ENCODE data around the gene KLHL33. TPM values are rescaled to one million over a fixed set of nuclear protein-coding genes. Genes with fewer than 3 reads are reported as not detected.

The KLHL33 gene
- total and polyA plus RNA-seq, 2 donors from 2014 or later, result 0.24 to 0.72 TPM

DNA sequence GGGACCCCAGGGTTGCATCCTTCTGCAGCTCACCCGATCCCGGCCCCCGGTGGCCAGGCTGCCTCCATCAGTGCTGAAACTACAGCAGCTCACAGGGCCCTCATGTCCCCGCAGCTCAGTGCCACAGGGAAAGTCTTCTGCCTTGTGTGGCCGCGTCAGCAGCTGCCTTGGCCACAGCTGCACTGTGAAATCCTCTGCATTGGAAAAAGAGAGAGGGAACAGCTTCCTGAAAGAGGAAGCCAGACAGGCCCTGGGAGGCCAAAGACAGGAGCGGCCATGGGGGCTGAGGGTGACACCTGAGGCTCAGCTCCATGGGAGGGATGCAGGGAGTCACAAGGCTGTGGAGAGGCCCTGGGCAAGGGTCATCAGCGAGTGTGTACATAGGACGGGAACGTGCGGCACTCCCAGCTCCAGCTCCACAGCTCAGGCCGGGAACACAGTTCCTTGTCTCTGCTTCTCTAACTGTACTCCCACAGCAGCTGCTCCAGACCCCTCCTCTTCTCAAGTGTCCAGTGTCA lies 59.8 kb downstream of the KLHL33 start:
- Histone ChIP-seq H3K4me3 (ENCODE audit: low read length in 3 of 3) (no peak overlapping the region), H3K9ac (ENCODE audit: low read length in 3 of 3) (no peak overlapping the region), H3K36me3 (ENCODE audit: control insufficient read depth in 2 of 3, insufficient read depth in 3 of 3, low read length in 3 of 3) (peaks cover 3 to 71% (median 57%) of the 10 kb centered on the region in 3 donors), H3K4me1 (ENCODE audit: control insufficient read depth in 2 of 3, insufficient read depth in 2 of 3, low read depth in 1 of 3, low read length in 3 of 3) (no peaks in the 10 kb centered on the region), H3K27ac (ENCODE audit: low read depth in 2 of 2, low read length in 2 of 2) (no peak overlapping the region), H3K9me3 (ENCODE audit: control insufficient read depth in 2 of 3, insufficient read depth in 1 of 3, low read length in 3 of 3) (no peaks in the 10 kb centered on the region), H3K27me3 (ENCODE audit: control insufficient read depth, insufficient read depth, low read length) (no peaks in the 10 kb centered on the region)
- intact Hi-C loops (cut with DNase I), result no loop called here
- DNase-seq (peak in 4 of 5 donors; percentile 34 to 59 (median 54)), FAIRE-seq (no peak)
- TF ChIP-seq, protein P1, sequence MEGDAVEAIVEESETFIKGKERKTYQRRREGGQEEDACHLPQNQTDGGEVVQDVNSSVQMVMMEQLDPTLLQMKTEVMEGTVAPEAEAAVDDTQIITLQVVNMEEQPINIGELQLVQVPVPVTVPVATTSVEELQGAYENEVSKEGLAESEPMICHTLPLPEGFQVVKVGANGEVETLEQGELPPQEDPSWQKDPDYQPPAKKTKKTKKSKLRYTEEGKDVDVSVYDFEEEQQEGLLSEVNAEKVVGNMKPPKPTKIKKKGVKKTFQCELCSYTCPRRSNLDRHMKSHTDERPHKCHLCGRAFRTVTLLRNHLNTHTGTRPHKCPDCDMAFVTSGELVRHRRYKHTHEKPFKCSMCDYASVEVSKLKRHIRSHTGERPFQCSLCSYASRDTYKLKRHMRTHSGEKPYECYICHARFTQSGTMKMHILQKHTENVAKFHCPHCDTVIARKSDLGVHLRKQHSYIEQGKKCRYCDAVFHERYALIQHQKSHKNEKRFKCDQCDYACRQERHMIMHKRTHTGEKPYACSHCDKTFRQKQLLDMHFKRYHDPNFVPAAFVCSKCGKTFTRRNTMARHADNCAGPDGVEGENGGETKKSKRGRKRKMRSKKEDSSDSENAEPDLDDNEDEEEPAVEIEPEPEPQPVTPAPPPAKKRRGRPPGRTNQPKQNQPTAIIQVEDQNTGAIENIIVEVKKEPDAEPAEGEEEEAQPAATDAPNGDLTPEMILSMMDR (IDR thresholded peaks at IDR 0.05; ENCODE audit: borderline replicate concordance, extremely low read depth, insufficient read depth), result no peak

Other genes starting within 250 kb of the KLHL33 start
- not detected for gene OR11G2, start 245.3 kb downstream of the KLHL33 start, total RNA-seq
- not detected for gene OR11G2, start 245.3 kb downstream of the KLHL33 start, polyA plus RNA-seq (ENCODE audit: insufficient read depth, low read depth, low replicate concordance)
- gene OR11H6, start 212.5 kb downstream of the KLHL33 start, total RNA-seq, result not detected
- gene OR11H6, start 212.5 kb downstream of the KLHL33 start, polyA plus RNA-seq (ENCODE audit: insufficient read depth, low read depth, low replicate concordance), result not detected
- not detected for gene OR11H7, start 207.2 kb downstream of the KLHL33 start, total RNA-seq
- gene OR11H7, start 207.2 kb downstream of the KLHL33 start, polyA plus RNA-seq (ENCODE audit: insufficient read depth, low read depth, low replicate concordance), result not detected
- gene OR11H4, start 196.9 kb downstream of the KLHL33 start, total RNA-seq, result not detected
- not detected for gene OR11H4, start 196.9 kb downstream of the KLHL33 start, polyA plus RNA-seq (ENCODE audit: insufficient read depth, low read depth, low replicate concordance)
- gene TTC5, start 130.2 kb downstream of the KLHL33 start, total RNA-seq, result 22.3 TPM
- gene TTC5, start 130.2 kb downstream of the KLHL33 start, polyA plus RNA-seq (ENCODE audit: insufficient read depth, low read depth, low replicate concordance), result 12.3 TPM
- 25.7 TPM for gene CCNB1IP1, start 102.9 kb downstream of the KLHL33 start, total RNA-seq
- gene CCNB1IP1, start 102.9 kb downstream of the KLHL33 start, polyA plus RNA-seq (ENCODE audit: insufficient read depth, low read depth, low replicate concordance), result 58.2 TPM
- 18.4 TPM for gene PARP2, start 92.5 kb downstream of the KLHL33 start, total RNA-seq
- gene PARP2, start 92.5 kb downstream of the KLHL33 start, polyA plus RNA-seq (ENCODE audit: insufficient read depth, low read depth, low replicate concordance), result 14.4 TPM
- 45.2 TPM for gene TEP1, start 22.7 kb downstream of the KLHL33 start, total RNA-seq
- gene TEP1, start 22.7 kb downstream of the KLHL33 start, polyA plus RNA-seq (ENCODE audit: insufficient read depth, low read depth, low replicate concordance), result 11.2 TPM
- 32.4 TPM for gene OSGEP, start 18.6 kb upstream of the KLHL33 start, total RNA-seq
- 30.3 TPM for gene OSGEP, start 18.6 kb upstream of the KLHL33 start, polyA plus RNA-seq (ENCODE audit: insufficient read depth, low read depth, low replicate concordance)
- gene APEX1, start 19.1 kb upstream of the KLHL33 start, total RNA-seq, result 119 TPM
- gene APEX1, start 19.1 kb upstream of the KLHL33 start, polyA plus RNA-seq (ENCODE audit: insufficient read depth, low read depth, low replicate concordance), result 109 TPM
- gene PIP4P1, start 25.3 kb upstream of the KLHL33 start, total RNA-seq, result 35.7 TPM
- gene PIP4P1, start 25.3 kb upstream of the KLHL33 start, polyA plus RNA-seq (ENCODE audit: insufficient read depth, low read depth, low replicate concordance), result 33.3 TPM
- 80.7 TPM for gene PNP, start 33.2 kb upstream of the KLHL33 start, total RNA-seq
- 183 TPM for gene PNP, start 33.2 kb upstream of the KLHL33 start, polyA plus RNA-seq (ENCODE audit: insufficient read depth, low read depth, low replicate concordance)
- 0.57 TPM for gene RNASE10, start 69.4 kb upstream of the KLHL33 start, total RNA-seq
- gene RNASE10, start 69.4 kb upstream of the KLHL33 start, polyA plus RNA-seq (ENCODE audit: insufficient read depth, low read depth, low replicate concordance), result 0.69 TPM
- gene RNASE9, start 124.9 kb upstream of the KLHL33 start, total RNA-seq, result not detected
- gene RNASE9, start 124.9 kb upstream of the KLHL33 start, polyA plus RNA-seq (ENCODE audit: insufficient read depth, low read depth, low replicate concordance), result not detected
- gene RNASE11, start 151.8 kb upstream of the KLHL33 start, total RNA-seq, result not detected
- not detected for gene RNASE11, start 151.8 kb upstream of the KLHL33 start, polyA plus RNA-seq (ENCODE audit: insufficient read depth, low read depth, low replicate concordance)
- gene RNASE12, start 155.2 kb upstream of the KLHL33 start, total RNA-seq, result not detected
- gene RNASE12, start 155.2 kb upstream of the KLHL33 start, polyA plus RNA-seq (ENCODE audit: insufficient read depth, low read depth, low replicate concordance), result not detected
- not detected for gene OR6S1, start 205.5 kb upstream of the KLHL33 start, total RNA-seq
- gene OR6S1, start 205.5 kb upstream of the KLHL33 start, polyA plus RNA-seq (ENCODE audit: insufficient read depth, low read depth, low replicate concordance), result not detected
- gene RNASE4, start 248.4 kb upstream of the KLHL33 start, total RNA-seq, result 22.8 TPM
- gene RNASE4, start 248.4 kb upstream of the KLHL33 start, polyA plus RNA-seq (ENCODE audit: insufficient read depth, low read depth, low replicate concordance), result 40.4 TPM

Measured in kidney (tissue), 14 donors.